Stimulated activated naive CD8-positive, alpha-beta T cell treated with anti-CD3 and anti-CD28 coated beads, Interleukin-15, amount 100 ng/mL, for 72 hours (primary cell): ENCODE data around the gene STK33.
A peak's percentile ranks its signal among the peaks of the same experiment; 100 is the strongest.

Experiments used
- ATAC-seq: fragments of 150-1000 bp; cut with Tn5 transposase; 2 replicates; pipeline ENCODE4 v1.10.0; 2021; ENCODE audit warnings: mild to moderate bottlenecking, moderate library complexity
- DNase-seq, 2 donors: peaks; one replicate each; pipeline ENCODE4 v3.0.0; 2021 to 2022
- H3K27ac Mint-ChIP-seq, 2 donors: one replicate each; pipeline ENCODE4 v1.8.0; 2022; ENCODE audit warnings: mild to moderate bottlenecking in 2 of 2, mixed read lengths in 2 of 2, moderate library complexity in 2 of 2
- H3K27me3 Mint-ChIP-seq: one replicate; pipeline ENCODE4 v1.8.0; 2022; ENCODE audit warnings: mixed read lengths
- H3K4me1 Mint-ChIP-seq: one replicate; pipeline ENCODE4 v1.8.0; 2022; ENCODE audit warnings: mild to moderate bottlenecking, mixed read lengths
- H3K4me3 Mint-ChIP-seq, 2 donors: one replicate each; pipeline ENCODE4 v1.8.0; 2022; ENCODE audit warnings: mild to moderate bottlenecking in 2 of 2, mixed read lengths in 2 of 2, moderate library complexity in 1 of 2
- H3K9me3 Mint-ChIP-seq, 2 donors: one replicate each; pipeline ENCODE4 v1.8.0; 2022; ENCODE audit warnings: mixed read lengths in 2 of 2

The STK33 gene

GRCh38 chr11:8365216-8365941 lies 228.6 kb downstream of the STK33 start:
- peak overlapping the region in 1 of 2 donors; percentile 11 for H3K27ac Mint-ChIP-seq
- no peaks in the 10 kb centered on the region for H3K9me3 Mint-ChIP-seq
- H3K4me1 Mint-ChIP-seq: no peaks in the 10 kb centered on the region
- no peak for ATAC-seq
- no peaks in the 10 kb centered on the region for H3K27me3 Mint-ChIP-seq
- no peak for DNase-seq
- no peak overlapping the region for H3K4me3 Mint-ChIP-seq

GRCh38 chr11:8363921-8364320 lies 230.1 kb downstream of the STK33 start:
- Mint-ChIP-seq H3K9me3 (no peaks in the 10 kb centered on the region), H3K4me1 (no peaks in the 10 kb centered on the region), H3K4me3 (no peak overlapping the region), H3K27ac (no peak overlapping the region), H3K27me3 (no peaks in the 10 kb centered on the region)
- DNase-seq (no peak), ATAC-seq (no peak)

- Mint-ChIP-seq H3K27me3 (no peaks in the 10 kb centered on the region), H3K4me3 (no peak overlapping the region), H3K27ac (no peak overlapping the region), H3K9me3 (no peaks in the 10 kb centered on the region), H3K4me1 (no peaks in the 10 kb centered on the region)
- ATAC-seq: no peak
- DNase-seq: no peak
Measured at GRCh38 chr11:8362899-8363298, 231.1 kb downstream of the STK33 start.

- no peaks in the 10 kb centered on the region for H3K9me3 Mint-ChIP-seq
- H3K4me1 Mint-ChIP-seq: no peaks in the 10 kb centered on the region
- no peak overlapping the region for H3K4me3 Mint-ChIP-seq
- H3K27me3 Mint-ChIP-seq: no peaks in the 10 kb centered on the region
- no peak for DNase-seq
- H3K27ac Mint-ChIP-seq: peak overlapping the region in 1 of 2 donors; percentile 42
- no peak for ATAC-seq
Measured at GRCh38 chr11:8362491-8362890, 231.5 kb downstream of the STK33 start.

- H3K27me3 Mint-ChIP-seq: no peaks in the 10 kb centered on the region
- H3K4me3 Mint-ChIP-seq: no peak overlapping the region
- peak overlapping the region in 1 of 2 donors; percentile 44 for H3K27ac Mint-ChIP-seq
- no peaks in the 10 kb centered on the region for H3K4me1 Mint-ChIP-seq
- DNase-seq (no peak), ATAC-seq (no peak)
- H3K9me3 Mint-ChIP-seq: no peaks in the 10 kb centered on the region
Measured at GRCh38 chr11:8361664-8362210, 232.3 kb downstream of the STK33 start.

- no peak for ATAC-seq
- H3K9me3 Mint-ChIP-seq: no peaks in the 10 kb centered on the region
- H3K4me1 Mint-ChIP-seq: no peaks in the 10 kb centered on the region
- H3K27me3 Mint-ChIP-seq: no peaks in the 10 kb centered on the region
- H3K4me3 Mint-ChIP-seq: no peak overlapping the region
- H3K27ac Mint-ChIP-seq: peak overlapping the region in 1 of 2 donors; percentile 44
- no peak for DNase-seq
Measured at GRCh38 chr11:8361206-8361605, 232.8 kb downstream of the STK33 start.

GRCh38 chr11:8360086-8360828 lies 233.8 kb downstream of the STK33 start:
- no peak for DNase-seq
- H3K4me1 Mint-ChIP-seq: no peaks in the 10 kb centered on the region

GRCh38 chr11:8359521-8359920 lies 234.5 kb downstream of the STK33 start:
- Mint-ChIP-seq H3K9me3 (no peaks in the 10 kb centered on the region), H3K4me3 (no peak overlapping the region), H3K4me1 (peaks cover 5% of the 10 kb centered on the region), H3K27me3 (peaks cover 14% of the 10 kb centered on the region), H3K27ac (peak overlapping the region; percentile 26 to 30)
- DNase-seq (no peak), ATAC-seq (peak; percentile 12)

More at GRCh38 chr11:8360086-8360828, 233.8 kb downstream of the STK33 start:
- no peak overlapping the region for H3K4me3 Mint-ChIP-seq
- peak overlapping the region in 1 of 2 donors; percentile 30 for H3K27ac Mint-ChIP-seq
- no peak for ATAC-seq
- no peaks in the 10 kb centered on the region for H3K9me3 Mint-ChIP-seq
- H3K27me3 Mint-ChIP-seq: peaks cover 7% of the 10 kb centered on the region

- peaks cover 10% of the 10 kb centered on the region for H3K4me1 Mint-ChIP-seq
- peaks cover 28% of the 10 kb centered on the region for H3K27me3 Mint-ChIP-seq
- ATAC-seq: no peak
Measured at GRCh38 chr11:8357891-8358566, 236.0 kb downstream of the STK33 start.

GRCh38 chr11:8357505-8357888 lies 236.5 kb downstream of the STK33 start:
- Mint-ChIP-seq H3K27ac (peak overlapping the region in 1 of 2 donors; percentile 13), H3K9me3 (no peaks in the 10 kb centered on the region), H3K4me3 (no peak overlapping the region), H3K4me1 (peaks cover 10% of the 10 kb centered on the region), H3K27me3 (peaks cover 28% of the 10 kb centered on the region)
- ATAC-seq (no peak), DNase-seq (no peak)

More at GRCh38 chr11:8357891-8358566, 236.0 kb downstream of the STK33 start:
- Mint-ChIP-seq H3K27ac (no peak overlapping the region), H3K9me3 (no peaks in the 10 kb centered on the region), H3K4me3 (no peak overlapping the region)
- DNase-seq: no peak

GRCh38 chr11:8356721-8357504 lies 237.1 kb downstream of the STK33 start:
- DNase-seq: no peak
- no peak overlapping the region for H3K4me3 Mint-ChIP-seq
- peaks cover 28% of the 10 kb centered on the region for H3K27me3 Mint-ChIP-seq
- H3K9me3 Mint-ChIP-seq: no peaks in the 10 kb centered on the region
- peaks cover 10% of the 10 kb centered on the region for H3K4me1 Mint-ChIP-seq
- no peak for ATAC-seq
- no peak overlapping the region for H3K27ac Mint-ChIP-seq

GRCh38 chr11:8356216-8356615 lies 237.8 kb downstream of the STK33 start:
- Mint-ChIP-seq H3K4me1 (peaks cover 10% of the 10 kb centered on the region), H3K4me3 (no peak overlapping the region), H3K9me3 (no peaks in the 10 kb centered on the region), H3K27ac (no peak overlapping the region), H3K27me3 (peaks cover 28% of the 10 kb centered on the region)
- ATAC-seq: no peak
- no peak for DNase-seq

GRCh38 chr11:8355416-8355742 lies 238.6 kb downstream of the STK33 start:
- Mint-ChIP-seq H3K4me1 (peaks cover 10% of the 10 kb centered on the region), H3K9me3 (no peaks in the 10 kb centered on the region), H3K4me3 (no peak overlapping the region), H3K27ac (peak overlapping the region in 1 of 2 donors; percentile 71), H3K27me3 (peaks cover 30% of the 10 kb centered on the region)
- ATAC-seq: no peak
- no peak for DNase-seq

GRCh38 chr11:8354622-8355415 lies 239.2 kb downstream of the STK33 start:
- Mint-ChIP-seq H3K9me3 (no peaks in the 10 kb centered on the region), H3K27ac (no peak overlapping the region), H3K27me3 (peaks cover 36% of the 10 kb centered on the region), H3K4me3 (no peak overlapping the region), H3K4me1 (peaks cover 10% of the 10 kb centered on the region)
- no peak for DNase-seq
- ATAC-seq: no peak
